Measurements from ENCODE around the gene LRP1. TPM values are rescaled to one million over a fixed set of nuclear protein-coding genes. Genes with fewer than 3 reads are reported as not detected.

Gene LRP1
- total RNA-seq, 1 donor from 2014 or later: 591 TPM

GRCh38 chr12:57149245-57149900 lies 21.1 kb downstream of the LRP1 start:
- H3K36me3 Mint-ChIP-seq (ENCODE audit: unreplicated experiment): peaks cover 42% of the 10 kb centered on the region
- peaks cover 90% of the 10 kb centered on the region for H3K4me1 Mint-ChIP-seq (ENCODE audit: unreplicated experiment)
- DNase-seq (ENCODE audit: extremely low spot score, unreplicated experiment): no peak
- TF ChIP-seq, protein P1, sequence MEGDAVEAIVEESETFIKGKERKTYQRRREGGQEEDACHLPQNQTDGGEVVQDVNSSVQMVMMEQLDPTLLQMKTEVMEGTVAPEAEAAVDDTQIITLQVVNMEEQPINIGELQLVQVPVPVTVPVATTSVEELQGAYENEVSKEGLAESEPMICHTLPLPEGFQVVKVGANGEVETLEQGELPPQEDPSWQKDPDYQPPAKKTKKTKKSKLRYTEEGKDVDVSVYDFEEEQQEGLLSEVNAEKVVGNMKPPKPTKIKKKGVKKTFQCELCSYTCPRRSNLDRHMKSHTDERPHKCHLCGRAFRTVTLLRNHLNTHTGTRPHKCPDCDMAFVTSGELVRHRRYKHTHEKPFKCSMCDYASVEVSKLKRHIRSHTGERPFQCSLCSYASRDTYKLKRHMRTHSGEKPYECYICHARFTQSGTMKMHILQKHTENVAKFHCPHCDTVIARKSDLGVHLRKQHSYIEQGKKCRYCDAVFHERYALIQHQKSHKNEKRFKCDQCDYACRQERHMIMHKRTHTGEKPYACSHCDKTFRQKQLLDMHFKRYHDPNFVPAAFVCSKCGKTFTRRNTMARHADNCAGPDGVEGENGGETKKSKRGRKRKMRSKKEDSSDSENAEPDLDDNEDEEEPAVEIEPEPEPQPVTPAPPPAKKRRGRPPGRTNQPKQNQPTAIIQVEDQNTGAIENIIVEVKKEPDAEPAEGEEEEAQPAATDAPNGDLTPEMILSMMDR (IDR thresholded peaks at IDR 0.05): no peak
- H3K27me3 Mint-ChIP-seq (ENCODE audit: unreplicated experiment): no peaks in the 10 kb centered on the region
- H3K9me3 Mint-ChIP-seq (ENCODE audit: unreplicated experiment): no peaks in the 10 kb centered on the region
- H3K27ac Mint-ChIP-seq (ENCODE audit: unreplicated experiment): peak overlapping the region; percentile 91
- peak overlapping the region; percentile 51 for H3K4me3 Mint-ChIP-seq (ENCODE audit: unreplicated experiment)

DNA sequence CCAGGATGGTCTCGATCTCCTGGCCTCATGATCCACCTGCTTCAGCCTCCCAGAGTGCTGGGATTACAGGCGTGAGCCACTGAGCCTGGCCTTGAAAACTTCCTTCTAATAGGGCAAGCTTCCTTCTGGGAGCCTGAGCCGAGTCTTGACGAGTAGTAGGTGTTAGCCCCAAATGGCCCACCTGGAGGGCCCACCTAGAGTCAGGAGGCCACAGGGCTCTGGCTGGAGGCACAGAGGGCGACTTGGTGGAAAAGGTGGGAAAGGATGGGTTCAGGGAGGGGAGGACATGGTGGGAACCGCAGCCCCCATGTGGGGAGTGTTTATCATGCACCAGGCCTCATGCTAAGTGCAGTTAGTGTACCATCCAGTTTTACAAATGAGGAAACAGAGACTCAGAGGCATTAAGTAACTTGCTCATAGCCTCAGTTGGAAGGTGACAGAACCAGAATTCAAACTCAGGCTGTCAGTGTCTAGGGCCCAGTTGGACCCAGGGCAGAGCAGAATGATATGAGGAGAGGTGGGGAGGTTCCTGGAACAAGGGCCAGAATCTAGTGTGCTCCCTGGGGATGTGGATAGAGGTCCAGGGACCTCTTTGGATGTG lies 22.2 kb downstream of the LRP1 start:
- H3K27ac Mint-ChIP-seq (ENCODE audit: unreplicated experiment): peak overlapping the region; percentile 90

GRCh38 chr12:57151741-57152630 lies 23.7 kb downstream of the LRP1 start:
- DNase-seq (ENCODE audit: extremely low spot score, unreplicated experiment): peak; percentile 94
- peak overlapping the region; percentile 90 for H3K27ac Mint-ChIP-seq (ENCODE audit: unreplicated experiment)
- peaks cover 71% of the 10 kb centered on the region for H3K4me1 Mint-ChIP-seq (ENCODE audit: unreplicated experiment)
- H3K4me3 Mint-ChIP-seq (ENCODE audit: unreplicated experiment): peak overlapping the region; percentile 24
- TF ChIP-seq, protein P1 (IDR thresholded peaks at IDR 0.05): no peak
- H3K9me3 Mint-ChIP-seq (ENCODE audit: unreplicated experiment): no peaks in the 10 kb centered on the region
- peaks cover 50% of the 10 kb centered on the region for H3K36me3 Mint-ChIP-seq (ENCODE audit: unreplicated experiment)
- no peaks in the 10 kb centered on the region for H3K27me3 Mint-ChIP-seq (ENCODE audit: unreplicated experiment)

More for the DNA sequence above, 22.2 kb downstream of the LRP1 start:
- Mint-ChIP-seq H3K9me3 (ENCODE audit: unreplicated experiment) (no peaks in the 10 kb centered on the region), H3K27me3 (ENCODE audit: unreplicated experiment) (no peaks in the 10 kb centered on the region), H3K36me3 (ENCODE audit: unreplicated experiment) (peaks cover 47% of the 10 kb centered on the region), H3K4me3 (ENCODE audit: unreplicated experiment) (no peak overlapping the region), H3K4me1 (ENCODE audit: unreplicated experiment) (peaks cover 86% of the 10 kb centered on the region)
- no peak for DNase-seq (ENCODE audit: extremely low spot score, unreplicated experiment)
- TF ChIP-seq, protein P1 (IDR thresholded peaks at IDR 0.05): no peak

- no peak for DNase-seq (ENCODE audit: extremely low spot score, unreplicated experiment)
- peaks cover 50% of the 10 kb centered on the region for H3K36me3 Mint-ChIP-seq (ENCODE audit: unreplicated experiment)
- peak overlapping the region; percentile 90 for H3K27ac Mint-ChIP-seq (ENCODE audit: unreplicated experiment)
- H3K4me1 Mint-ChIP-seq (ENCODE audit: unreplicated experiment): peaks cover 69% of the 10 kb centered on the region
- no peaks in the 10 kb centered on the region for H3K9me3 Mint-ChIP-seq (ENCODE audit: unreplicated experiment)
- TF ChIP-seq, protein P1 (IDR thresholded peaks at IDR 0.05): no peak
- H3K27me3 Mint-ChIP-seq (ENCODE audit: unreplicated experiment): no peaks in the 10 kb centered on the region
- H3K4me3 Mint-ChIP-seq (ENCODE audit: unreplicated experiment): peak overlapping the region; percentile 22
Measured at GRCh38 chr12:57152639-57153038, 24.4 kb downstream of the LRP1 start.

Measured in osteocyte (in vitro differentiated cells).